ENCODE data around the gene SORCS2.

Gene SORCS2

DNA sequence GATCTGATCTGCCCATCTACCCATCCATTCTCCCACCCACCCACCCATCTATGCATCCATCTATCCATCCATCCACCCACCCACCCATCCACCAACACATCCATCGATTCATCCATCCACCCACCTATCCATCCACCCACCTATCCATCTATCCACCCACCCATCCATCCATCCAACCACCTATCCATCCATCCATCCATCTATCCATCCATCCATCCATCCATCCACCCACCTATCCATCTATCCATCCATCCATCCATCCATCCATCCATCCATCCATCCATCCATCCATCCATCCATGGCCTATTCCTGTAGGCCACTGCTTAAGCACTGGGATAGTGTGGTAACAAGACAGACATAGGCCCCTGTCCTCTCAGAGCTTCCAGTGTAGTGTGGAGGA lies 69.8 kb downstream of the SORCS2 start:
- DNase-seq (ENCODE audit: low read depth in 3 of 3, low spot score in 1 of 3): no peak

DNA sequence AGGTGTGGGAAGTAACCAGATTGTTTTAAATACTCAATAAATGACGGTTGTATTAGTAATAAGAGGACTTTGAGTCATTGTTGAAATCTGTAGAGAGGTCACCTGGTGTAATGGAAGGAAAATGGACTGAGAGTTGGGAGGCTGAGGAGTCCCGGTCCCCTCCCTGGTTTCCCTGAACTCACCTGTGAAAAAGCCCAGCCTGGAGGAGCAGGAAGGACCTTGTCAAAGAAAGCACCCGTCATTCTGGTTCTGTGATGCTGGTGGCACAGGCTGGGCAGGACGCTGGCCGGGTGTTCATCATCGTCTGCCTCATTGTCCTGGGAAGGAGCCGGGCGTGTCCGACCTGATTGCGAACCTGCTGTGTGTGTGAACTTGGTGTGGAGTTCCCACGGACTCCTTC lies 70.8 kb downstream of the SORCS2 start:
- no peak for DNase-seq (ENCODE audit: low read depth in 3 of 3, low spot score in 1 of 3)

DNA sequence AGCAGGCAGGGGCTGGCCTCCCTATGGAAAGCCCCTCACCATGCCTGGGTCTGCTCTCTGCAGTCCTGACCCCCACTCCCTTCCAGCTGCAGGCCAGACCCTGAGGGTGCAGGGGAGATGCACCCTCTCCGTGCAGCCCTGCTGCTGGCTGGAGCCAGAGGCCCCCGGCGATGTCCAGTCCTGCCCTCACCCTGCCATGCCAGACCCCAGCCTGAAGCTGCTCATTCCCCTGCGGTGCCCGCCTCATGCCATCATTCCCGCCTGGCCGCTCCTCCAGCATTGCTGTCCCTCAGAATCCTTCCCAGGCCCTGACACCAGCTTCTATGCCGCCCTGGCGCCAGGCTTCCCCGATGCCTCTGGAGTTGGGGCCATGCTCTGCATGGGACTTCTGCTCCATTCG lies 72.4 kb downstream of the SORCS2 start:
- no peak for DNase-seq (ENCODE audit: low read depth in 3 of 3, low spot score in 1 of 3)

DNA sequence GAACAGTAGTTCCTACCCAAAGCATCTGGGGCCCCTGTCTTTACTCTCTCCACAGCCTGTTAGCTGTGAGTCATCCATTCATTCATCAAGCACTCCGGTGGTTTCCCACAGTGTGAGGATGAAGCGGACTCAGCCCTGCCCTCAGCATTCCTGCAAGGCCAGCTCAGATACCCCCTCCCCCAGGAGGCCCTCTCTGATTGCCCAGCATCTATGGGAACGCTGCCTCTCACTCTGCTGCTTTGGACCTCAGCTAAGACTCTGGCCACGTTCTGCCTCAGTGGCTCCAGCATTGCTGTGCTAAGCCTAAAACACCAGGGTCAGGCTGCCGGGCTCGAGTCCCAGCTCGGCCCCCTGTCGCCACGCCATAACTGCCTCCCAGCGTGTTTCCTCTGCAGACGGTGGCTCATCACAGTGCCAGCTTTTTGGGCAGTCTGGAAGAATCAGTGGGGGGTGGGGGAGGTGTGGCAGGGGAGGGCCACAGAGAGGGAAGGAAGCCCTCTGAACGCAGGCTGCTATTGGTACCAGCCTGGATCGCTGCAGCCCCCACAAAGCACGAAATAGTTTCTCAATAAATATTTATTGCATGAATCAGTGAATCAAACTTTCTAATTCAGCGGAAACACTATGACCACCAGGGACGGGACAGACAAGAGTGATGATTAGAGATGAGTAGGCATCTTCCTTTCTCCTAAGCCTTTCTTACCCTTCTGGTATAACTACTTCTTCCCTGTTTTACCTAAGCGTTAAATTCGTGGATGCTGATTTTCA lies 74.4 kb downstream of the SORCS2 start:
- no peak for DNase-seq (ENCODE audit: low read depth in 3 of 3, low spot score in 1 of 3)

DNA sequence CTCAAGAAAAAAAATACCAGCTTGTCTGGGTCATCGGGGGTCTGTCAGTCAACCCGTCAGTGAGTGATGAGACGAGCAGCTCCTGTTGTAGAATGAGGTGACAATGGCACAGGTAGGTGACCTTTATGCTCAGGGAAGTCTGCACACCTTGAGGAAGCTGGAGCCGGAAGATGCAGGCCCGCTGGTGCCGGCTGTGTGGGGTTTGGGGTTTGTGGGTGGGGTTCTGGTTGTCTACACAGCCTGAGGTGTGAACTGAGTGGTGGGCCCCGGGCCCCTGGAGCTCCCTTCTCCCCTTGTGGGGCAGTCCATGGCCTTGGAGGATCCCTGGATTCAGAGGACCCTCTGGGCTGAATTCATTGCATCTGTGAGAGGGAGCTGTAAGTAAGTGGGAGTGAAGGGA lies 75.5 kb downstream of the SORCS2 start:
- no peak for DNase-seq (ENCODE audit: low read depth in 3 of 3, low spot score in 1 of 3)

DNA sequence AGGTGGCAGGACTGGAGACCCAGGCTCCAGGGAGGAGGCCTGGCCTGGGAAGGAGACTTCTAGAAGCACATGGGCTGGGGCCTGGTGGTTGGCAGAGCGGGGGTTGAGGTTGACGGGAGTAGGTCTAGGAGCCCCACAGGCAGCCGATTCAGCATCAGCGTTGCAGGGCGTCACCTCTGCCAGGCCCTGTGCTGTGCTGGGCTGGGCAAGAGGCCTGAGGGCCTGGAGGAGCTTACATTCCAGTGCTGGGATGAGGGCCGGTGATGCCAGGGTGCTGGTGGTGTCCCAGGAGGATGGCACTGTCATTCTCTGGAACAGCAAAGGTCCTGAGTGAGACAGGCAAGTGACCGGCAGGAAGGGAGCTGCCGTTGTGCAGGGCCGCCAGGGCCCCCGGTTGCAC lies 76.6 kb downstream of the SORCS2 start:
- DNase-seq (ENCODE audit: low read depth in 3 of 3, low spot score in 1 of 3): no peak

DNA sequence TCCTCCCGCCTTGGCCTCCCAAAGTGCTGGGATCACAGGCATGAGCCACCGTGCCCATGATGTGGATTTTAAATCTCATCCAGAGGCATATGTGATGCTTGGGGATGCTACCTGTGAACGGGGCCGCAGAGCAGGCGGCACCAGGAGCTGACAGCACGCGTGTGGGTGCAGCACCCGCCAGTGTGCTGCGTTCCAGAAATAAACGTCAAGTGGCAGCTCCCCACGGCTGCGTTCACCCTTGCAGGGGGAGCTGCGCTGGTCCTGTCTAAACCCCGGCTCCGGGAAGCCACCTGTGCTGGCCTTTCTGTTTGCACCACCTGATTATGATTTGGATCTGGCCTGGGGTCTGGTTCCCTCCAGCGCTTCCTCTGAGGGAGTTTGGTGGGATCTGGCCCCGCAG lies 77.8 kb downstream of the SORCS2 start:
- no peak for DNase-seq (ENCODE audit: low read depth in 3 of 3, low spot score in 1 of 3)

DNA sequence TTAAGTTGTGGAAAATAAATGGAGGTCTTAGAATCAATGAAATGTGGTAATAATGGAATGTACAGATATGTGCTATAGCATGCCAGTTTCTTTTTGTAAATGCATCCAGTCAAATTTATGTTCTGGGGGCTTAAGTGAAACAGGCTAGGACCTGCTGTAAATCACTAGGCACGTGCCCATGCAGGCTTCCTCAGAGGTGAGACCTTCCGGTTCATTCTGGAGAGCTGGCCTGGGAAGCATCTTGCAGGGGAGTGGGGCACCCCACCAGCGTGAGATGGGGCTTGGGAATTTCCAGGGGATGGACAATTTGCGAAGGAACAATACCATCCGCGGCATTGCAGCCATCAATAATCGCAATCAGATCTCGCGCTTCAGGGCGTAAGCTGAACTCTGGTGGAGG lies 80.1 kb downstream of the SORCS2 start:
- DNase-seq (ENCODE audit: low read depth in 3 of 3, low spot score in 1 of 3): no peak

DNA sequence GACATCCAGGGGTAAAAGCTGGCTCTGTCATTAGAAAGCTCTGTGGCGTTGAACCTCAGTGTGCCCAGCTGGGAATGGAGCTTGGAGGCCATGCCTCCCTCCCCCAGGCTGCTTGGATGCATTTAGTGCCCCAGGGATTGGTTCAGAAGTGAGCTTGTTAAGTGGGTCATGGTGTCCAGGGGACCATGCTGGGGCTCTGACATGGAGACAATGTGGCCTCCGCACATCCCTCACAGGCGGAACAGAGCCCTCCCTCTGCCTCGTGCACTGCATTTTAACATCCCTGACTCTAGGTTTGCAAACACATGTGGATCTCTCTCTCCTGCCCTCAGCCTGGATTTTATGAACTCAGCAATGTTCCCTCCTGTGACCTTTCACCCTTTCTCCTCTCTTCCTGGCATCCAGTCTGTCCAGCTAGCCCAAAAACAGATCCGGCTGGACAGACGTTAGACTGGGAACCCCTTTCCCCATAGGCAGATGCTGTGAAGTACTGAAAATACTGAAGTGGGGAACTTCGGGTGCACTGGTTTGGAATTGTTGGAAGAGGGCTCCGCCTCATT lies 81.5 kb downstream of the SORCS2 start:
- no peak for DNase-seq (ENCODE audit: low read depth in 3 of 3, low spot score in 1 of 3)

DNA sequence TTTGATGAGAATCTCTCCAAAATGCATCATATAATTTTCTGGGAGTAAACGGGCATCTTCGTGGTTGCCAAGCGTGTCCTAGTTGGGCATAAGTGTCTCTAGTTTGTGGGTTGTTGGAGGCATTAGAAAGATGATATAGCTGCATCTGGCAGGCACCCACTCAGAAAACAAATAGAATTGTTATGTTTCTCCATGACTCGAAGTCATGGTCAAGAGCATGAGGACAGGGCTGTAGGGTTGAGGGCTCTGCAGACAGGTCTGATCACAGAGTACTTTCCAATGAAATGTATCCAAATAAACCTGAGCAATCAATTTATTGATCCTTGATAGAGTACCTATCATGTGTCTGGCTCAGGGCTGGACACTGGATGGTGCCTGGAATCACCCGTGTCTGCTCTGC lies 82.7 kb downstream of the SORCS2 start:
- no peak for DNase-seq (ENCODE audit: low read depth in 3 of 3, low spot score in 1 of 3)

DNA sequence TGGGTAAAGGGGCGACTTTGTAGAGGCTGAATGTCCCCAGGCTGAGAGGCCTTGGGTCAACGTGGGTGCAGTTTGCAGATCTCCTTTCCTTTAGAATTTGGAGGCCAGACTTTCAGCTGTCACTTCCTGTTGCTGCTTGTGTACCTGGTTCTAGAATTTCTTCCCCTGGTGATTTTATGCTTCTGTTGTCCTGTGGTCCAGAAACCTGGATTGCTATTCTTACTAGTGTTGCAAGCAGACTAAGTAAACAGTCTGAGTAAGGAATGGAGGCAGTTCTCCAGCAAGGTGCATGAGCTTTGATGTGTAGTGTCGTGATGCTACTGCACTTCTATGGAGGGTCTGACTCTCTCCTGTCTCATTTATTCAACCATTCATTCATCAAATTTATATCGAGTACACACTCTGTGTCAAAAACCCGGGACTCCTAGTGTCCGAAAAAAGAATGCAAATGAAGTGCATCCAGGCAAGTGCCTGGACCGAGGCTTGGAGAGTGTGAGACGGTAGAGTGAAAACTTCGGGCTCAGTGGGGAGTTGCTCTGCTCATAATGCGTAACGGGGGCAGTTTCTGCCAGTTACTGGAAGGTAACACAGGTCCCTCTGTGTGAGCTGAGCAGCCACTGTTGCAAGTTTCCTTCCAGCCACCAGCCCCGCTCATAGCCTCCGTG lies 83.3 kb downstream of the SORCS2 start:
- no peak for DNase-seq (ENCODE audit: low read depth in 3 of 3, low spot score in 1 of 3)

DNA sequence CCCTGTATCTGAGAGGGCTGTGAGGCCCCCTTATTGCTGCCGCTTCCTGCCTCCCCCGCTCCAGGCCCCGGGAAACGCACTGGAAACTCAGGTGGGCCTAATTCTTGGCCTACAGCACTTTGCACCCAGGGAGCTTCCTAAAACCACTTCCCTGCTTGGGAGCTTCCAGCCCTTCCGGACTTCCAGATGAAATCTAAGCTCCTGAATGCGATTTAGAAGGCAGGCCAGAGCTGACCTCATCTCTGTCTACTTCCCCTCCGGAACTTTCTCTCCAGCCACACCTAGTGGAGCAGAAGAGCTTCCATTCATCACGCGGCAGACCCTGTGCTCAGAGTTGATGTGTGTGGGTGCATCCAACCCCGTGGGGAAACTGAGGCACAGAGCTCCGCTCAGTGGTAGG lies 84.2 kb downstream of the SORCS2 start:
- DNase-seq (ENCODE audit: low read depth in 3 of 3, low spot score in 1 of 3): no peak

DNA sequence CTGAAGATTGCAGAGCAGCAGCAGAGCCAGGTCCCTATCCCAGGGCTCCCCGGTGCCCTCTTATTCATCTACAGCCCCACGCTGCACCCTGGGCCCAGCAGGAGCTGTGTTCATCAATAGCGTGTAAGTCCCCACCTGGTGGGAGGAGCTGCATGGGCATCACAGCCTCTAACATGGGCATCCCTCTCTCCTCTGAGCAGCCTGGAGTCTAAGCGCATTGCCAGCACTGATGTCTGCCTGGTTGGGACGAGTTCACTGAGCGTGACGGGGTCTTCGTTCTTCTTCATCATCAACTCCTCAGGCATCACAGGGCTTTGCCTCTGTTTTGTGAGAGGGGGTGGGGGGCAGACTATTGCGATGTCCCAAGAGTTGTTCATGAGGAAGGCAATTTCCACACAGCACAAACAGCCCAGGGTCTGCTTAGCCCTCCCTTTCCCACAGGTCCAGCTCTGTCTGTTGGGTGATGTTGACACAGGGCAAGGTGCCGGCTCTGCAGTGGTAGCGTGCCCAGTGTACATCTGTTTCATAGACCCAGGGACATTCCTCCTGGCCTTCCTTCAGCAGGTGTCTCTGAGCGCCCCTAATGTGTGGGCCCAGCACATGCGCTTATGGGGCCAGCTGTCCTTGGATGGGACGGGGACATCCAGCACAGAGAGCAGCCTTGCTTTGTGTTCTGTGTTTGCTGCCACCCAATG lies 85.9 kb downstream of the SORCS2 start:
- no peak for DNase-seq (ENCODE audit: low read depth in 3 of 3, low spot score in 1 of 3)

DNA sequence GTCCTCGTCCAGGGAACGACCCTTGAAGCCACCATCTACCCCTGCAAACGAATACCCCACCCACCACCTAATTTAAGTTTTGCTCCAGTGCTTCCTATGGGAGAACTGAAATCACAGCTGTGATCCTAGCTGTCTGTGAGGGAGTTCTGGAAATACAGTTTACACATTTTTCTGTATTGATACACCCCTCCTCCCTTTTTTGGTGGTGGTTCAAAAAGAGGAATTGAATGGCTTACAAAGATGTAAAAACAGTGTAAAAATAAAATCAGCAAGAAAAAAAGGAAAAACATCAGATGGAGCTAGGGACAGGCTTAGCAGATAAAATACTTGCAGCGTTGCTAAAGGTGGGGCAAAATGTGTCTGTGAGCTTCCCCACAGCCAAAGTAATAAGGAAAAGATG lies 86.6 kb downstream of the SORCS2 start:
- no peak for DNase-seq (ENCODE audit: low read depth in 3 of 3, low spot score in 1 of 3)

DNA sequence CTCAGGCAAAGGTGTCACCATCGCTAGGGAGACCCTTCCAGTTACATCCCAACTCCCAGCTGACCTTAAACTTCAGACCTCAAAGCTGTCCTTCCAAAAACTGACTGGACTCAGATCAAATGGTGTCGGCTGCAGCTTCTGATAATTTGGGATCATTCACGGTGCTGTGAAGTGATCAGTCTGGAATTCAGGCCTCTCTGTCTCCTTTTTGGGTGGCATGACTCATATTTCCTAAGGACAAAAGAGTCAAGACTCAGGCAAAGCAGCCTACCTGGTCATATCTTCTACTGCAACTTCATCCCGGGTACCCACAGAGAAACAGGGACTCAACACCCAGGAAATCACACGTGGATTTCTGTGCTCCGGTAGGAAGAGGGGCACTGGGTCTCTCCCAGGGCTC lies 87.6 kb downstream of the SORCS2 start:
- no peak for DNase-seq (ENCODE audit: low read depth in 3 of 3, low spot score in 1 of 3)

DNA sequence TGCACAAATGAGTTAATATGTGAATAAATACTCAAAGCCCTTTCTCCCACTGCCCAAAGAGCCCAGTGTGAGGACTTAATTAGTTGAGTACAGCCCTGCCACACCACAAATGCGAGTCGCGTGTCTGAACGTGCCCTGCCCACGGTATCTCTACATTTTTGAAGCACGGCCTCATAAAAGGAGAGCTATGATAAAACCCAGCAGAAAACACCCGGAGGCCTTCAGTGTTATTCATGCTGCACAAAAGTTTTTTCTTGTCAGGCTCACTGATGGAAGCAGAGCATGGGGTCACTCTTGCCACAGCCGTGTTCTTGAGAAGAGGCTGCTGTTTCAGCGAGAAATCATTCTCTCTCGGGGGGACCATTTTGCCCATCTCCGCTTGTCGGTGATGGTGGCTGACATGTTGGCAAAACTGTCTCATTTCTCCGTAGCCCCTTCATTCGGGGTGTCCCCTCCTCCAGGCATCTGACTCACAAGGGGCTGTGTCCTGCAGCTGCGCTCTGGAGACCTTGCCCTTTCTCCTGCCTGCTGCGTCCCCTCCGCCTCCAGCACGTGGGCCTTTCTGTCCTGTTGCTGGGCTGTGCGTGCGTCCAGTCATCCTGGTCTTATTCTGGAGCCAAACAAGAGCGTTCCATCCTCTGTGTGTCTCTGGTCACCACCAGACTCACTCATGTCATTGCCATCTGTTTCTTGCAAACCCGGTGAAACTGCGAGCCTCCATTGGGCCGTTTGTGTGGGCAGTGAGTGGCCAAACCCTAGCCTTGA lies 88.8 kb downstream of the SORCS2 start:
- DNase-seq (ENCODE audit: low read depth in 3 of 3, low spot score in 1 of 3): no peak

DNA sequence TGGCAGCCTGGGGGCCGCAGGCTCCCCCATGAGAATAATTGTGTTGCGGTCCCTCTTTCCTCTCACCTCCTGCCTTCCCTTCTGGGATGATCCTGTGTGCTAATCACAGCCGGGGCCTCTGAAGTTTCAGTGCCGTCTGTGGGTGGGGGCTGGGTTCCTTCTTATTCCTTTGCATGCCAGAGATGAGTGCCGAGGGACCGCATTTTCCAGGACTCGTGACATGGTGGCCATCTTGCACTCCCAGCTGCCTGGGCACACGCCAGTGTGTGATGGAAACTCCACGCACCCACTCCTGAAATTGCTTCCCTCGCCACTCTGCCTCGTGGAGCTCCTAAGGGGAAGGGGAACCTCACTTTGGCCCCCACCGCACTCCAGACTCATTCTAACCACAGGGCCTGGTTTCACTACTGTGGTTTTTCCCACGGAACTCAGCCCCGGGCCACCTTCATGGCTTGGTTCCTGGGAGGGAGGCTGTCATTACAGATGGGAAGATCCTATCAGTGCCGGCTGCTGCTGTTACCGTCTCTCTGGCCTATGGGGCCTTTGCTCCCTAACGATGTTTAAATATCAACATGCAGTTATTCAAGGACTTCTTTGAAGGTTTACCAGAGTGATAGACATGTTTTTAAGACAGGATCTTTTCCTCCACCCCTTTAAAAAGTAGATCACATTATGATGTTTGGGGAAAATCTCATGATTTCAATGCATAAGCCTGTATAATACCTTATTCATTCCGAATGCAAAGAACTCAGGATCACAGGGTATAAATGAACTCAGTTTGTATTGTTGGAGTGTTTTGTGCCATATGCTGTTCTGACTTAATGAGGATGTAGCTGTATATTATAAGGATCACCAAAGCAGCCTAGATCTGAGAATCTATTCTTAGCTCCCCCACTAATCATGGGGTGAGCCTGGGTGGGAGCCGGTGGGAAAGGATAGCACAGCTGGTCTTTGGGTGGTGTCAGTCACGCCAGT lies 89.6 kb downstream of the SORCS2 start:
- DNase-seq (ENCODE audit: low read depth in 3 of 3, low spot score in 1 of 3): no peak

DNA sequence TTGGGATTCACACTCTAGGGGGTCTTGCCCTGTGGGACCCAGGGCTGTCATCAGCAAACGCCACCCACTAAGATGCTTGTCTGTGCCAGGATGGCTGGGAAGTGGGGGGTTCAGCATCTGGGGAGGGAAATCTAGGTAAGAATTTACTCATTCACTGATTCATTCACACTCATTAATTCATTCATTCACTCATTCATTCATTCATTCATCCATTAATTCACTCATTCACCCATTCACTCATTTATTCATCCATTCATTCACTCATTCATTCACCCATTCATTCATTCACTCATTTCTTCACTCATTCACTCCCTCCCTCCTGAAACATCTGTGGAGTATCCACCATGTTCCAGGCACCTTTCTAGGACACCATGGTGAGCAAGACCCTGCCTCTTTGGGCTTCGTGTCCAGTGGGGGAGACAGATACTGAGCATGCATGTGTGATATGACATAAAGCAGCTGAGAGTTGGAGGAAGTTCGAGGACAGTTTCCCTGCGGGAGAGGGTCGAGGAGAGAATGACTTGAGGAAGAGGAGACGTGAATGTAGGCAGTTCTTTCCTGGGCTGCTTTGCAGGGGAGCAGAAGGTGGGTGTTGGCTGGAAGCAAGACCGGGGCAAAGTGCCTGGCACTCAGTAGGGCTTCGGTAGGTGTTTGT lies 90.6 kb downstream of the SORCS2 start:
- DNase-seq (ENCODE audit: low read depth in 3 of 3, low spot score in 1 of 3): no peak

DNA sequence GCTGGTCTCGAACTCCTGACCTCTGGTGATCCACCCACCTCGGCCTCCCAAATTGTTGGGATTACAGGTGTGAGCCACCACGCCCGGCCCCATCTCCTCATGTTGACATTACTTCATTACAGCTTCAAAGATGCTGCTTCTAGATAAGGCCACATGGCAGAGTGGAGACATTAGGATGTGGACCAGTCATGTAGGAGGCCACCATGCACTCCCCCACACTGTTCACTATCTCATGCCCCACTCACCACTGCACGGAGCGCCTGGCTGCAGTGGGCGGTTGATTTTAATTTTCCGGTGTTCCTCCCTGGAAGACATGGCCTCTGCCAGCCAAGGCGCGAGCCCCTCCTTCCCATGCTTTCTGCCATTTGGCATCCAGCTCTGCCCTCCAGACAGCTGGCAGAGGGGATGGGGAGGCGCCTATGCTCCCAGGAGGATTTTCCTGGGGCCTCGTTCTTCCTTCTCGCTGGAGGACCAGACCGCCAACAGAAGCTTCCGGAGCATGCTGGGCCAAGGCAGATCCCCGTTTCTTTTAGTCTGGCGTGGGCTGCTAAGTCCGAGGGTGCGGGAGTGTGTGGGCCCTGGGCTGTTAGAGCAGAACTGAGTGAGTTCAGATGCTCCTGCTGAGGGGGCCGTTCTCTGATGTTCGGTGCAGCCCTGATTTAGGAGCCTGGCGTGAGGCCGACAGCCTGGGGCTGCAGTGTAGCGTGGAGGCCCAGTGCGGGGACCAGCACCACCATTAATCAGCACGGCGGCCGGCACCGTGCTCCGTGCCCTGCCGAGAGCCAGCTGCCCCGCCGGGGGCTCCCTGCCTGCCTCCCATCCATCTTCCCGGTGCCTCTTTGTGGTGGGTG lies 93.1 kb downstream of the SORCS2 start:
- no peak for DNase-seq (ENCODE audit: low read depth in 3 of 3, low spot score in 1 of 3)
